PC-3 (cell line): ENCODE results near the gene NSF. TPM values are rescaled to one million over a fixed set of nuclear protein-coding genes. Genes with fewer than 3 reads are reported as not detected.

Experiments used
- ATAC-seq: fragments of 200-7000 bp; cut with Tn5 transposase; 2 replicates; pipeline ENCODE4 v1.9.1; 2020; ENCODE audit warnings: mild to moderate bottlenecking, moderate library complexity
- BruUV-seq: library from RNA; stranded (reverse); fragments of 400-500 nt; replicated peaks from 2 replicates; lab custom pipeline; 2021; lab: Mats Ljungman, UMichigan
- CTCF ChIA-PET: fragments of 300-600 bp; sonication (Branson Sonifier 250); formaldehyde crosslinking; loops from one replicate; lab custom pipeline; 2022; ENCODE audit warnings: antibody characterized with exemption; lab: Charles Lee
- POLR2A ChIA-PET: fragments of 300-600 bp; sonication (Branson Sonifier 250); formaldehyde crosslinking; loops from one replicate; lab custom pipeline; 2022; ENCODE audit warnings: antibody characterized with exemption; ENCODE audit not compliant: unreplicated experiment; lab: Charles Lee
- DNase-seq: peaks from one replicate; pipeline ENCODE4 v3.0.0-alpha.2; 2015
- H2AFZ ChIP-seq: fragments of 300-600 bp; sonication (generic); 2 replicates; pipeline ENCODE4 v1.6.0; 2016; ENCODE audit warnings: antibody characterized with exemption, low read length
- H3F3A ChIP-seq: fragments of 300-600 bp; sonication (generic); one replicate; pipeline ENCODE4 v1.6.0; 2017; ENCODE audit warnings: antibody characterized with exemption, low read length, control low read depth, mild to moderate bottlenecking; ENCODE audit not compliant: unreplicated experiment
- H3K27ac ChIP-seq: fragments of 300-600 bp; sonication (generic); 2 replicates; pipeline ENCODE4 v1.5.1; 2016; ENCODE audit warnings: mild to moderate bottlenecking, low read length
- H3K27me3 ChIP-seq: fragments of 300-600 bp; sonication (generic); 2 replicates; pipeline ENCODE4 v1.6.1; 2016; ENCODE audit warnings: low read length, mixed read lengths
- H3K36me3 ChIP-seq: fragments of 300-600 bp; sonication (generic); 2 replicates; pipeline ENCODE4 v1.6.1; 2016; ENCODE audit warnings: low read depth, mixed run types, low read length, mixed read lengths
- H3K4me1 ChIP-seq: fragments of 300-600 bp; sonication (generic); 2 replicates; pipeline ENCODE4 v1.5.1; 2016; ENCODE audit warnings: low read length; ENCODE audit not compliant: insufficient read depth
- H3K4me2 ChIP-seq: fragments of 300-600 bp; sonication (generic); 2 replicates; pipeline ENCODE4 v1.6.0; 2016; ENCODE audit warnings: low read length
- H3K4me3 ChIP-seq: fragments of 300-600 bp; sonication (generic); 2 replicates; pipeline ENCODE4 v1.5.1; 2016; ENCODE audit warnings: mild to moderate bottlenecking, low read length, mixed read lengths
- H3K79me2 ChIP-seq: fragments of 300-600 bp; sonication (generic); 2 replicates; pipeline ENCODE4 v1.6.1; 2017; ENCODE audit warnings: low read length, mixed read lengths
- H3K9ac ChIP-seq: fragments of 300-600 bp; sonication (generic); 2 replicates; pipeline ENCODE4 v1.6.0; 2016; ENCODE audit warnings: mild to moderate bottlenecking, low read length
- H3K9me2 ChIP-seq: fragments of 300-600 bp; sonication (generic); replicated peaks from 2 replicates; pipeline ENCODE4 v1.6.1; 2016; ENCODE audit warnings: mixed run types, low read length, mixed read lengths
- H3K9me3 ChIP-seq: fragments of 300-600 bp; sonication (generic); 2 replicates; pipeline ENCODE4 v1.6.1; 2016; ENCODE audit warnings: low read length, mixed read lengths
- H4K20me1 ChIP-seq: fragments of 300-600 bp; sonication (generic); 2 replicates; pipeline ENCODE4 v1.6.1; 2016; ENCODE audit warnings: low read length, mixed read lengths
- EZH2 ChIP-seq: fragments of 300-600 bp; sonication (generic); IDR thresholded peaks from one replicate; pipeline ENCODE4 v1.6.1; 2017; ENCODE audit warnings: antibody characterized with exemption, mild to moderate bottlenecking, low read length; ENCODE audit not compliant: unreplicated experiment
- EZH2phosphoT487 ChIP-seq: fragments of 300-600 bp; sonication (generic); IDR thresholded peaks from 2 replicates; pipeline ENCODE4 v1.6.1; 2018; ENCODE audit warnings: mild to moderate bottlenecking, antibody characterized with exemption, low read length, borderline replicate concordance
- intact Hi-C: fragments of 100-400 bp; cut with micrococcal nuclease; formaldehyde crosslinking; loops from 2 replicates; pipeline ENCODE4 v1.9.0; 2023
- total RNA-seq: library from RNA; depleted of rRNA; stranded (reverse); fragments of >200 nt; gene quantifications from 2 replicates; pipeline ENCODE4 v1.2.3, GENCODE V29; 2014
- TF ChIP-seq, protein P1 (sequence below): fragments of 300-600 bp; sonication (generic); conservative IDR thresholded peaks from 2 replicates; pipeline ENCODE4 v1.5.1; 2017; ENCODE audit warnings: antibody characterized with exemption, low read depth, mild to moderate bottlenecking, low read length

The NSF gene
- total RNA-seq, 1 experiment from 2014 or later, result 52.2 TPM

GRCh38 chr17:46800573-46800972, 210.1 kb downstream of the NSF start:
- intact Hi-C loops, result no loop called here
- DNase-seq (no peak), ATAC-seq (no peak)
- Histone ChIP-seq H3K4me3 (no peak overlapping the region), H3F3A (no peaks in the 10 kb centered on the region), H3K9me2 (no peaks in the 10 kb centered on the region), H3K79me2 (no peaks in the 10 kb centered on the region), H3K9ac (no peak overlapping the region), H3K9me3 (no peaks in the 10 kb centered on the region), H3K4me2 (no peak overlapping the region), H3K4me1 (peaks cover 2% of the 10 kb centered on the region; the same call in 1 of the 2 replicates), H4K20me1 (no peaks in the 10 kb centered on the region), H2AFZ (no peak overlapping the region), H3K36me3 (no peaks in the 10 kb centered on the region), H3K27me3 (no peaks in the 10 kb centered on the region), H3K27ac (no peak overlapping the region)
- CTCF ChIA-PET, result no interaction called here
- no peak for TF ChIP-seq EZH2phosphoT487
- TF ChIP-seq, protein P1, sequence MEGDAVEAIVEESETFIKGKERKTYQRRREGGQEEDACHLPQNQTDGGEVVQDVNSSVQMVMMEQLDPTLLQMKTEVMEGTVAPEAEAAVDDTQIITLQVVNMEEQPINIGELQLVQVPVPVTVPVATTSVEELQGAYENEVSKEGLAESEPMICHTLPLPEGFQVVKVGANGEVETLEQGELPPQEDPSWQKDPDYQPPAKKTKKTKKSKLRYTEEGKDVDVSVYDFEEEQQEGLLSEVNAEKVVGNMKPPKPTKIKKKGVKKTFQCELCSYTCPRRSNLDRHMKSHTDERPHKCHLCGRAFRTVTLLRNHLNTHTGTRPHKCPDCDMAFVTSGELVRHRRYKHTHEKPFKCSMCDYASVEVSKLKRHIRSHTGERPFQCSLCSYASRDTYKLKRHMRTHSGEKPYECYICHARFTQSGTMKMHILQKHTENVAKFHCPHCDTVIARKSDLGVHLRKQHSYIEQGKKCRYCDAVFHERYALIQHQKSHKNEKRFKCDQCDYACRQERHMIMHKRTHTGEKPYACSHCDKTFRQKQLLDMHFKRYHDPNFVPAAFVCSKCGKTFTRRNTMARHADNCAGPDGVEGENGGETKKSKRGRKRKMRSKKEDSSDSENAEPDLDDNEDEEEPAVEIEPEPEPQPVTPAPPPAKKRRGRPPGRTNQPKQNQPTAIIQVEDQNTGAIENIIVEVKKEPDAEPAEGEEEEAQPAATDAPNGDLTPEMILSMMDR, result no peak
- no peak for TF ChIP-seq EZH2
- no TSS peak for BruUV-seq
- POLR2A ChIA-PET, result no interaction called here

DNA sequence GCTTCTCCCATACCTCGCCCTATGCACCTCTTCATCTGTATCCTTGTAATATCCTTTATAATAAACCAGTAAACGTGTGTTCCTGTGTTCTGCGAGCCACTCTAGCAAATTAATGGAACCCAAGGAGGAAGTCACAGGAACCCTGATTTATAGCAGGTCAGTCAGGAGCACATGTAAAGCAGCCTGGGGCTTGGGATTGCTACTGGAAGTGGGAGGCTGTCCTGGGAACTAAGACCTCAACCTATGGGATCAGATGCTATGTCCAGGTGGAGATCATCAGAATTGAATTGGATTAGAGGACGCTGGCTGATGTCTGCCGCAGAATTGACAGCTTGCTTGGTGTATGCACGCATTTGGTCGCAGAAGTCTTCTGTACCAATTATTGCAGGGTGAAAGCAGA, 212.3 kb downstream of the NSF start:
- no peaks in the 10 kb centered on the region for H3K27me3 ChIP-seq
- DNase-seq (no peak), ATAC-seq (no peak)
- intact Hi-C loops, result no loop called here
- H4K20me1 ChIP-seq, result no peaks in the 10 kb centered on the region
- no peaks in the 10 kb centered on the region for H3K4me1 ChIP-seq
- no TSS peak for BruUV-seq
- H3K9me2 ChIP-seq, result no peaks in the 10 kb centered on the region
- ChIA-PET POLR2A (no interaction called here), CTCF (no interaction called here)
- TF ChIP-seq EZH2phosphoT487 (no peak), EZH2 (no peak)
- TF ChIP-seq, protein P1, result no peak
- no peak overlapping the region for H3K4me2 ChIP-seq
- no peak overlapping the region for H3K27ac ChIP-seq
- H3K79me2 ChIP-seq, result no peaks in the 10 kb centered on the region
- H3K36me3 ChIP-seq, result no peaks in the 10 kb centered on the region
- H3K4me3 ChIP-seq, result no peak overlapping the region
- H2AFZ ChIP-seq, result no peak overlapping the region
- H3F3A ChIP-seq, result no peaks in the 10 kb centered on the region
- H3K9ac ChIP-seq, result no peak overlapping the region
- H3K9me3 ChIP-seq, result no peaks in the 10 kb centered on the region

DNA sequence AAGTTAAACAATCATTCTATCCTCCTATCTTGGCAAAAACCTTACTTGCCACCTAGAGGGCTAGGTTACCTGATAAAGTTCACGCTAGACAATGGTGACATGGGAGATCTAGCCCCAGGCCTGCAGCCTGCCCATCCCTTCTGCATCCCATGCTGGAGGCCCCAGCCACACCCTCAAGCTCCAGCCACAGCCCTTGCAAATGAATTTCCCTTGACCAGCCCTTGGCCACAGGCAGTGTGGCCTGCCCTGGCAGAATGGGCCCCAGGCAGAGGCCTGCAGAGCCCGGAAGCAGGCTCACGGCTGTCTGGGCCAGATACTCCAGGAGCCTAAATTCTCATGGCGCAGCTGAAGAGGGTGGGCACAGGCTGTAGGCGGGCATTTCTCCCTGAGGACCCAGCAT, 213.1 kb downstream of the NSF start:
- CTCF ChIA-PET, result no interaction called here
- BruUV-seq, result no TSS peak
- Histone ChIP-seq H3K27me3 (no peaks in the 10 kb centered on the region), H3K4me2 (no peak overlapping the region), H3K9ac (no peak overlapping the region), H3K79me2 (no peaks in the 10 kb centered on the region), H4K20me1 (no peaks in the 10 kb centered on the region), H3K36me3 (no peaks in the 10 kb centered on the region), H2AFZ (no peak overlapping the region), H3F3A (no peaks in the 10 kb centered on the region), H3K4me3 (no peak overlapping the region), H3K4me1 (no peaks in the 10 kb centered on the region), H3K9me2 (no peaks in the 10 kb centered on the region), H3K27ac (no peak overlapping the region), H3K9me3 (no peaks in the 10 kb centered on the region)
- no peak for TF ChIP-seq EZH2phosphoT487
- TF ChIP-seq EZH2, result no peak
- TF ChIP-seq, protein P1, result no peak
- DNase-seq (no peak), ATAC-seq (no peak)
- POLR2A ChIA-PET, result no interaction called here
- intact Hi-C loops, result no loop called here
